Mucosa of rectum (tissue), 2 donors: ENCODE results near the gene TADA2B.

ENCODE experiments used
- H3K27ac ChIP-seq, 2 donors: one replicate each; pipeline ENCODE4 v1.7.0; 2013; ENCODE audit warnings: inconsistent platforms in 2 of 2, low read depth in 2 of 2, low read length in 2 of 2
- H3K27me3 ChIP-seq, 2 donors: one replicate each; pipeline ENCODE4 v1.7.0; 2013; ENCODE audit warnings: low read length in 2 of 2; ENCODE audit not compliant: control insufficient read depth in 2 of 2, insufficient read depth in 2 of 2
- H3K36me3 ChIP-seq, 2 donors: one replicate each; pipeline ENCODE4 v1.7.0; 2013; ENCODE audit warnings: low read length in 2 of 2; ENCODE audit not compliant: control insufficient read depth in 2 of 2, insufficient read depth in 2 of 2
- H3K4me1 ChIP-seq, 2 donors: one replicate each; pipeline ENCODE4 v1.7.0; 2013; ENCODE audit warnings: low read length in 2 of 2, mild to moderate bottlenecking in 1 of 2; ENCODE audit not compliant: control insufficient read depth in 2 of 2, insufficient read depth in 2 of 2
- H3K4me3 ChIP-seq, 2 donors: one replicate each; pipeline ENCODE4 v1.7.0; 2013; ENCODE audit warnings: low read length in 2 of 2
- H3K9ac ChIP-seq, 2 donors: one replicate each; pipeline ENCODE4 v1.7.0; 2013; ENCODE audit warnings: low read length in 2 of 2, low read depth in 1 of 2, mild to moderate bottlenecking in 1 of 2
- H3K9me3 ChIP-seq, 2 donors: one replicate each; pipeline ENCODE4 v1.7.0; 2013; ENCODE audit warnings: low read length in 2 of 2; ENCODE audit not compliant: control insufficient read depth in 2 of 2
- donor health status: healthy.
- donor health status: Normal muscosa, but diverticular disease.

The TADA2B gene

DNA sequence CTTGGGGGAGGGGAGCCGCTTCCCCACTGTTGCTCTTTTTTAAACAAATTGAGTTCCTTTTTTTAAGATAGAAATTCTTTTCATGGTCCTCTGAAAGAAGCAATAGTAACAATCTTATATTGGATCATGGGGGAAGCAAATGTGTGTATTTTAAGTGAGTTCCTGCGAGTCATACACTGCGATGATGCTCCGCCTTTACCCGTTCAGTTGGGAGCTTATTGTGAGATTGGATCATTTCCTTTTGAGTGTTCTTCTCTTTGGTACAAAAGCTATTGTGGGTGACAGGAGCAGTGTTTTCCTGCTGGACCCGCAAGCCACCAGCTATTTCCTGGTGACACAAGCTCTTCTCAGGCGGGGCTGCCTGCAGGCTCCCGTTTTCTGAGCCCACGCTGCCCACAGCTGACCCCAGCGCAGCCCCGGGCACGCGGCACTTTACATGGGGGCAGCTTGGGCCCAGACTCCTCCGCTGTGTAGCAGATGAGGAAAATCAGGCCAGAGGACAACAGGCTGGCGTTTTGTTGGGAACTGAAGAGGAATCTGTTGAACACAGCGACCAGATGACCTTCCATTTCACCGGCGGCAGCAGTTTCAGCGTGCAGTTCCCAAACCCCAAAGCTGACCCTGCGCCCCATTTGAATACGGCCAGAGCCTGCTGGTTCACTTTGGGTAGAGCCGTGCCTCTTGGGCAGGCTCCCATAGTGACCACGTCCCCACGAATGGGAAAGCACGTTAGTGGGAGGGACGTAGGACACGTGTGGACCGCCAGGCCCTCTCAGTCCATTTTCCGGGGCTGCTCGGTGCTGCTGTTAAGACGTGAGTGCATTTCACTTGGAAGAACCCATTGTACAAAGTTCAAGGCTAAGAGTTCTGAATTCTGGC lies 12.2 kb downstream of the TADA2B start:
- Histone ChIP-seq H3K4me3 (no peak overlapping the region), H3K4me1 (peaks cover 0 to 2% of the 10 kb centered on the region in 2 donors), H3K36me3 (peaks cover 40 to 48% of the 10 kb centered on the region in 2 donors)

DNA sequence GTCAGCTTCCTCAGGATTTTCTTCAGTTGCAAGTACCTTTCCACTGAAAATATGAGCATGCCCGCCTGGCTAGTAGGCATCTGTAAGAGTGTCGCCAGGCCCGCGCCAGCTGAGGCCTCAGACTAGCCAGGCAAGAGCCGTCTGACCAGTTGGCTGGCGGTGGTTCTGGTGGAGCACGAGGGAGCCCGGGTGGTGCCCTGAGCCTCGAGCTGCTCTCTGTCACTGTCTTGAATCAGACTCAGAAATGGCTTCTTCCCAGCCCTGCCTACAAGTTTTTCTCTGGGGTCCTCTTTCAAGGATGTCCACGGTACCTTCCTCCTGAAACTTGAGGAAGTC lies 12.8 kb downstream of the TADA2B start:
- peaks cover 45 to 54% of the 10 kb centered on the region in 2 donors for H3K36me3 ChIP-seq
- no peaks in the 10 kb centered on the region for H3K9me3 ChIP-seq
- no peak overlapping the region for H3K9ac ChIP-seq
- no peaks in the 10 kb centered on the region for H3K27me3 ChIP-seq
- H3K4me1 ChIP-seq = peaks cover 0 to 2% of the 10 kb centered on the region in 2 donors
- no peak overlapping the region for H3K27ac ChIP-seq
- H3K4me3 ChIP-seq = no peak overlapping the region

More for the DNA sequence above, 12.2 kb downstream of the TADA2B start:
- H3K27ac ChIP-seq = no peak overlapping the region
- H3K9me3 ChIP-seq = no peaks in the 10 kb centered on the region
- no peak overlapping the region for H3K9ac ChIP-seq
- no peaks in the 10 kb centered on the region for H3K27me3 ChIP-seq

DNA sequence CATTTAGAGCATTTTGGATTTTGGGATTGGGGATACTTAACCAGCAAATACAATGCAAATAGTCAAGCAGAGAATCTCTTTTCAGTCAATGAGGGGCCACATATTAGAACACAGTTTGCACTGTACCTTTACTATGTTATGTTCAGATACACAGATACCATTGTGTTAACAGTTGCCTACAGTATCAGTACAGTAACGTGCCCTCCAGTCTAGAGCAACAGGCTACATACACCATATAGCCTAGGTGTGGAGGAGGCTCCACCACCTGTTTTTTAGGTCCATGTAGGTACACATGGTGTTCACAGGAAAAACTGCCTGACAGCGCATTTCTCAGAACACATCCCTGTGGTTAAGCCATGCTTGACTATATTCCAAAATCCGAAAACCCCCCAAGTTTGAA lies 15.6 kb downstream of the TADA2B start:
- Histone ChIP-seq H3K4me1 (no peaks in the 10 kb centered on the region), H3K27ac (no peak overlapping the region), H3K9ac (no peak overlapping the region), H3K36me3 (peaks cover 57 to 70% of the 10 kb centered on the region in 2 donors), H3K27me3 (no peaks in the 10 kb centered on the region), H3K9me3 (no peaks in the 10 kb centered on the region), H3K4me3 (no peak overlapping the region)

DNA sequence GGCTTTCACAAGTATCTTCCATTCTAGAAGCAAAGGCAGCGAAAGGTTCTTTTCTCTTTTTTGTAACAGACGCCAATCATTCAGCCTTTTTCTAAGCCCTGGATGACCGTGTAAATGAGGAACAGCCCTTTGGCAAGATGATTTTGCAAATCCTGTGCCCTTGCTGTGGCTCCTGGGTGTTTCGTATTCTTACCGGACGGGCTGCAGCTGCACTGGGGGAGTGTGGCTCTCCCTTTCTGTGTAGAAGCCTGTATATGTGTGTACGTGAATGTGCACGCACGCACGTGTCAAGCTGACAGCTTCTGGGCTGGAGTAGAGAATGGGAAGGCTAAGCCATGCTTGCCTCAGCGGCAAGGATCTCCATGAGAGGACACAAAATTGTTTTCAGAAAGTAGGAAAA lies 16.5 kb downstream of the TADA2B start:
- peaks cover 52 to 65% of the 10 kb centered on the region in 2 donors for H3K36me3 ChIP-seq
- no peak overlapping the region for H3K4me3 ChIP-seq
- H3K27me3 ChIP-seq = no peaks in the 10 kb centered on the region
- H3K27ac ChIP-seq = no peak overlapping the region
- H3K9ac ChIP-seq = no peak overlapping the region
- H3K9me3 ChIP-seq = no peaks in the 10 kb centered on the region
- H3K4me1 ChIP-seq = no peaks in the 10 kb centered on the region

DNA sequence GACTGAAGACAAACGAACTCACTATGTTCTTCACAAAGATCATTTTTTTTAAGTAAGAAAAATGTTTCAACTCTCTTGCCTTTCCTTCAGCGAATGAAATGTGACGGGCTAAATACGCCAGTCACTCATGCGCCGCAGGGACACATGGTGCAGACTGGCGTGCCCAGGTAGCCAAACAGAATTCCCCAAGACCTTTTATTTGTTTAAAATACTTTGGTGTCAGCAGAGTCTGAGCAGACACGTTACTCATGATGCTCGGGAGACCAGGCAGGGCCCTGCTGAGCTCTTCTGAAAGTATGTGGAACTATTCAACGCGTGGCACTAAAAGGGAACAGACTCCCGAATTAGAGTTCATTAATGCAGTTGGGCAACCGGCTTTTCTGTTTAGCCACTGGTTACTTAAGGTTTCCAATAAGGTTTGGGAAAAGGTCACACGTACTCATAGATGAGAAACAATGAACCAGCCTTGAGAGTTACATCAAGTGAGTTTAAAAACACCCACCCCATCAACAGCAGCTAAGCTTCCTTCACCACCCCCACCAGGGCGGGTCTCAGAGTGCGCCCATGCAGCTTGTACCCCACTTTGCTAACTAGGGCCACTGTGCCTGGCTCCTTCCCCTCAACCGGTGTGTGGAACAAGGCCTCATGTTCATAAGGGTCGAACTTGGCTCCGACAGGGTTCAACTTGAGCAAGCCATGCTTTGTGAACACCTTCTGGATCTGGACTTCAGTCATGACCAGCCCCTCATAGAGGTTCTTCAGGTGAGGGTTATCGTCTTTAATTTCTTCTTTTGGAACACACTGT lies 17.4 kb downstream of the TADA2B start:
- no peak overlapping the region for H3K4me3 ChIP-seq
- peaks cover 45 to 62% of the 10 kb centered on the region in 2 donors for H3K36me3 ChIP-seq
- no peaks in the 10 kb centered on the region for H3K9me3 ChIP-seq
- H3K27ac ChIP-seq = no peak overlapping the region
- H3K27me3 ChIP-seq = no peaks in the 10 kb centered on the region
- no peaks in the 10 kb centered on the region for H3K4me1 ChIP-seq
- no peak overlapping the region for H3K9ac ChIP-seq

DNA sequence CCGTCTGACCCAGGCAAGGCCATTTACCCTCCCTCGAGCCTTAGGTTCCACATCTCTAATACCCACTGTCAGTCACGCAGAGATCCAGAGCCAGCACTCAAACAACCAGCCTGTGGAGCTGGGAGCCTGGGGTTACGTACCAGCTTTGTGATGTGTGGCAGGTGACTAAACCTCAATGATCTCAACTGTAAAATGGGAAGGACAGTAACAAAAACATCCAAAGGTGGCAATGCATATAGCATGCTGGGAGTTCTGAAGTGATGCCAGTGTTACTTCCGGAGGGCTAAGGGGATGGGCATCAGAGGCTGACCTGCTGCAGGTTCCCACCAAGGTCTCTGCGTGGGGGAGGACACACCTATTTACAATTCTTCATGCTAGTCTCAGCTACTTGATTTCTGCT lies 18.6 kb downstream of the TADA2B start:
- Histone ChIP-seq H3K36me3 (peaks cover 34 to 51% of the 10 kb centered on the region in 2 donors), H3K4me3 (no peak overlapping the region), H3K9me3 (no peaks in the 10 kb centered on the region), H3K9ac (no peak overlapping the region), H3K4me1 (peaks cover 4 to 5% of the 10 kb centered on the region in 2 donors), H3K27me3 (no peaks in the 10 kb centered on the region), H3K27ac (no peak overlapping the region)

DNA sequence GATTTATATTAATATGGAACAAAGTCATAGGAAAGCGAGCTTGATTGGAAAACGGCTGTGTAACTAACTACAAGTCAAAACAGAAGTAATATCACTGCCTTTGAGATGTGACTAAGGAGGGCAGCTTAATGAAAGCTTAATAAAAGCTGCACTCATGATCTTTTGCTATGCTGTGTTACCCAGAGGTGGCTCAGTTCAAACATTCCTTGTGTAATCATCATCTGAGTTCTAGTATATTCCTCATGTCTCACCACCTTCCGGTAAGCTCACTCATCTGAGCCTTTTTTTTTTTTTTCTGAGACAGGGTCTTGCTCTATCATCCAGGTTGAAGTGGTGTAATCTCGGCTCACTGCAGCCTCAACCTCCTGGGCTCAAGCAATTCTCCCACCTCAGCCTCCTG lies 19.6 kb downstream of the TADA2B start:
- H3K4me1 ChIP-seq = peaks cover 10 to 11% of the 10 kb centered on the region in 2 donors
- no peaks in the 10 kb centered on the region for H3K9me3 ChIP-seq
- peaks cover 34 to 51% of the 10 kb centered on the region in 2 donors for H3K36me3 ChIP-seq
- H3K27me3 ChIP-seq = no peaks in the 10 kb centered on the region
- no peak overlapping the region for H3K27ac ChIP-seq
- no peak overlapping the region for H3K4me3 ChIP-seq
- H3K9ac ChIP-seq = no peak overlapping the region

DNA sequence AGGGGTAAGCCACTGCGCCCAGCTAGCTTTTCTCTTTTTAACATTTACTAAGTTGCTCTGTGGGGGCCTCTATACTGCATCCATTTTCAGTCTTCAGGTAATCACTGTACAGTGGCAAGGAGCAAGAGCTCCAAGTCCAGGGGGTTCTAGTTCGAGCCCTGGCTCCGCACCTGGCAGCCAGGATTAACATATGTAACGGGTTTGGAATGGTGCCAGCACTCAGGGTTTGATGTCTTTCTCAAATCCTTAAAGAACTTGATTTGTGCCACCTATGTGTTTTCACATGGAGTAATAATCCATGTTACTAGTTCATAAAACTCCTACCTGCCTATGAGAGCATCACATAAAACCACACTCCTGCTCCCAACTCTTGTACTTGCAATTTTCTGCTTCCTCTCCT lies 20.2 kb downstream of the TADA2B start:
- Histone ChIP-seq H3K9ac (no peak overlapping the region), H3K36me3 (peaks cover 34 to 51% of the 10 kb centered on the region in 2 donors)

DNA sequence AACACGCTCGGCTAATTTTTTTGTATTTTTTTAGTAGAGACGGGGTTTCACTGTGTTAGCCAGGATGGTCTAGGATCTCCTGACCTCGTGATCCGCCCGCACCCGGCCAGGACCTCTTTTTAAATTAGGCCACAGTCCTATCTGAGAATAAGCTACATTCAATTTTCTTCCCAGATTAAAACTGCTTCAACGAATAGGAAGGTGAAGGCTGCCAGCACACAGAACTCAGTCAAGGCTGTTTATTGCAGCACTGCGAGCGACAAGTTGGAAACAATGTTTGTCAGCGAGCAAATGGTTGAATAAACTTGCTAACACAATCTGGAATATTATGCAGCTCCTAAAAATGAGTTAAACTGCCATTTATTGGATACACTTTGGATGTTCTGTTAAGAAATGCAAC lies 22.8 kb downstream of the TADA2B start:
- Histone ChIP-seq H3K4me3 (no peak overlapping the region), H3K9me3 (no peaks in the 10 kb centered on the region), H3K4me1 (peaks cover 11 to 17% of the 10 kb centered on the region in 2 donors), H3K27ac (no peak overlapping the region), H3K36me3 (peaks cover 20 to 31% of the 10 kb centered on the region in 2 donors), H3K27me3 (no peaks in the 10 kb centered on the region), H3K9ac (no peak overlapping the region)

More for the DNA sequence above, 20.2 kb downstream of the TADA2B start:
- Histone ChIP-seq H3K4me1 (peaks cover 10 to 11% of the 10 kb centered on the region in 2 donors), H3K27ac (no peak overlapping the region), H3K4me3 (no peak overlapping the region), H3K9me3 (no peaks in the 10 kb centered on the region), H3K27me3 (no peaks in the 10 kb centered on the region)

DNA sequence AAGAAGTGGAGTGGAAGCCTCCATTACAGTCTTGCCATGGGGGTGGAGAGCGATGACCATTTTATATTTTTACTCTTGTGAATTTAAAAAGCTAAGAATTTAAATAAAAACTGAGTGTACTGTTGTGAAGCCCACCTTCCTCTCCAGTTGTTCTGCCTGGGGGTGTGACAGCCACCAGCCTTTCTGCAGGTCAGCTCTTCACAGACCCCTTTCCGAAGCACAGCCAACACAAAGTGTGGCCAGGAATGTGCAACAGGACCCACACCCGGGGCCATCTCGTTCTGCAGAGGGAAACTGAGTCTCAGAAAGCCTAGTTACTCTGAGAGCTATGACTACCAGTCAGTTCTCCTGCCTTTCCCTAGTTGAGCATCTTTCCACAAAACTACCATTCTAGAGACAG lies 23.3 kb downstream of the TADA2B start:
- Histone ChIP-seq H3K4me1 (peaks cover 11 to 17% of the 10 kb centered on the region in 2 donors), H3K36me3 (peaks cover 17 to 26% of the 10 kb centered on the region in 2 donors), H3K9ac (no peak overlapping the region), H3K27ac (no peak overlapping the region), H3K9me3 (no peaks in the 10 kb centered on the region), H3K27me3 (no peaks in the 10 kb centered on the region), H3K4me3 (peak overlapping the region; percentile 89 to 90)
